Activated naive CD4-positive, alpha-beta T cell treated with anti-CD3 and anti-CD28 coated beads for 36 hours (primary cell): Measurements from ENCODE around the gene ZNF521. TPM values are rescaled to one million over a fixed set of nuclear protein-coding genes. Genes with fewer than 3 reads are reported as not detected.

Experiments used
- CTCF ChIA-PET: fragments of 350-600 bp; sonication (Branson Sonifier 250); formaldehyde crosslinking; loops from one replicate; lab custom pipeline; 2021; ENCODE audit warnings: antibody characterized with exemption; lab: Charles Lee
- DNase-seq: peaks from one replicate; pipeline ENCODE4 v3.0.0-alpha.2; 2020
- H3K27ac Mint-ChIP-seq: one replicate; pipeline ENCODE4 v1.8.0; 2021; ENCODE audit warnings: mild to moderate bottlenecking, mixed read lengths
- H3K27me3 Mint-ChIP-seq: one replicate; pipeline ENCODE4 v1.8.0; 2021; ENCODE audit warnings: low read depth, mixed read lengths
- H3K36me3 Mint-ChIP-seq: one replicate; pipeline ENCODE4 v1.8.0; 2021; ENCODE audit warnings: low read depth, mixed read lengths
- H3K4me1 Mint-ChIP-seq: one replicate; pipeline ENCODE4 v1.8.0; 2021; ENCODE audit warnings: low read depth, mixed read lengths
- H3K4me3 Mint-ChIP-seq: one replicate; pipeline ENCODE4 v1.8.0; 2021; ENCODE audit warnings: mild to moderate bottlenecking, moderate library complexity, mixed read lengths
- H3K9me3 Mint-ChIP-seq: one replicate; pipeline ENCODE4 v1.8.0; 2021; ENCODE audit warnings: mixed read lengths
- intact Hi-C: fragments of 100-400 bp; cut with micrococcal nuclease; formaldehyde crosslinking; loops from one replicate; pipeline ENCODE4 v1.15.1; 2023
- total RNA-seq, 2 experiments: library from RNA; stranded (reverse); gene quantifications; one replicate each; pipeline ENCODE4 v1.2.3, GENCODE V29; 2021

ZNF521 gene
- total RNA-seq, 2 experiments from 2014 or later, result not detected

DNA sequence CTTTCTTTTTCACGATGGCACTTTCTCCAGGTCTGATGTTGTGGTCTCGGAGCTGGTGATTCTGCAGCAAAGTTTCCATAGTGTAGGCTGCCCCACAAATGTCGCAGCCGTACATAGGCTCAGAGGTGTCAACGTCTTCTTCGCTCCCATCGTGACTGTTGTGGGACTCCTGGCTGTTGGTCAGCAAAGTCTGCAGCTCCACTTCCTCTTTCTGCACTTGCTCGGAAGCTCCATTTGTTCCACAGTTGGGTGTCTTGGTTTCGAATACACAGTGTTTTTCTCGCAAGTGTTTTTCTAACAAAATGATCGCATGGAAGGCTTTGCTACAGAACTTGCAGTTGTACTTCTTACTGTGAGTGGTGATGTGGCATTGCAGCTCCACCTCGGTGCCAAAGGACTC lies 126.8 kb downstream of the ZNF521 start:
- CTCF ChIA-PET, result interaction anchor here (0.6 kb wide), 1 partner anchor 97 kb away, joined by 4 read pairs; no protein-coding TSS in a partner anchor
- intact Hi-C loops, result no loop called here
- H3K27ac Mint-ChIP-seq, result no peak overlapping the region

DNA sequence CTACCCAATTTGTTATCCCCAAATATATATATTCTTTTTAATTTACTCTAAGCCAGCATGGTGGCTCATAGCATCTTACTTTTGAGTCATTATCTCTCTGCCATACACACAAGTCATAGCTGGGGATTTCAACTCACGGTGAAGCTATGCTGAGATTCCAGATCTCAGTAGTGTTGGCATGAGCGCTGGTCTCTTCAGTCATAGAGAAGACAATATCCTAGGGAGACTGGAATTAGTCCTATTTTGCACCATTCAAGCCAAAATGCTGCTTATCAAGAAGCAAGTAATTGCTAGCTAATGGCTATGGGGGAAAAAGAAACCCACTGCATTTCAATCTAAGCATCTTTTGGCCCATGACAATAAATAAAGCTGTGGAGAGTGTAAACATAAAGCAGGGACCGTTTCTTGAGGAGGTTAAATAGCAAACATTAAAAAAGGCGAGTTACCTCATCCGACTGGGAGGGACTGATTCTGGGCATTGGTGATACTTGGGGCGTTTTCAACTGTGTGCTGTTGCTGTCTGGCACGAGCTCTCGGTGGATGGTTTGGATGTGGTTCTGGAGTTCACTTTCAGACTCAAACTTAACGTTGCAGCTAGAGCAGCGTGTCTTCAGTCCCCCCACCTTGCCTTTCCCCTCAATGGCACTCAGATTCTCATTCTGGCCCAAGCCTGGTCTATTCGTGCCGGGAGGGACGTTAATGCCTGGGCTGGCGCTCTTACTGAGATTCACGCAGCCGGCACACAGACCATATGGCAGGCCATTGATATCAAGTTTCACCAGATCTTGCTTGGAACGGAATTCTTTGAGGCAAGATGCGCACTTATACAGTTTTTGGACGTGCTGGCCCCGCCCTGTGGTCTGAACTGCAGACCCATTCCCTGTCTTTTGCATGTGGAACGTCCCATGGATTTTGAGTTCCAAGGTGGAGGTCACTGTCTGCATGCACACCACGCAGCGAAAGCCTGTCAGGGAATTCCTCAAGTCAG lies 127.8 kb downstream of the ZNF521 start:
- H3K36me3 Mint-ChIP-seq, result no peaks in the 10 kb centered on the region
- CTCF ChIA-PET, result interaction anchor here (0.6 kb wide), 1 partner anchor 96 kb away, joined by 4 read pairs; no protein-coding TSS in a partner anchor
- H3K4me3 Mint-ChIP-seq, result no peak overlapping the region
- no peaks in the 10 kb centered on the region for H3K27me3 Mint-ChIP-seq
- H3K9me3 Mint-ChIP-seq, result no peaks in the 10 kb centered on the region
- H3K27ac Mint-ChIP-seq, result no peak overlapping the region
- intact Hi-C loops, result no loop called here
- DNase-seq, result no peak
- H3K4me1 Mint-ChIP-seq, result no peaks in the 10 kb centered on the region

More for the DNA sequence above, 126.8 kb downstream of the ZNF521 start:
- Mint-ChIP-seq H3K27me3 (no peaks in the 10 kb centered on the region), H3K36me3 (no peaks in the 10 kb centered on the region), H3K4me3 (no peak overlapping the region), H3K4me1 (no peaks in the 10 kb centered on the region), H3K9me3 (no peaks in the 10 kb centered on the region)
- no peak for DNase-seq

DNA sequence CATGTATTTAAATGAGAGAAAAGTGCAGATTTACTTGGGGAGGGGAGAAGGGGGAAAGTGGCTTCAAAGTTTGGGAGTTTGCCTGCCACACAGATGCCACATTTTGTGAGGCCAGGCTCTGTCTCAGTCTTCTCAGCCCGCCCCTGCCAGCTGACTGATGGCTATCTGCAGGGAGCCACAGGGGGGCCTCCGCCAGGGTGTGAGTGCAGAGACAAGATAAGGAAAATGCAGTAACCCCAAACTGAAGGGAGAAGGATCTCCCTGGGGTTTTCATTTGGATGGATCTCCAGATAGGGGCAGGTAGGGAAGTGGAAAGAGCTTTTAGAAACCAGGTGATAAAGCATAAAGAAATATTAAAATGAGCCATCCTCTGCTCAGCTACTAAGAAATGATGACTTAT lies 128.8 kb downstream of the ZNF521 start:
- no peak overlapping the region for H3K27ac Mint-ChIP-seq
- intact Hi-C loops, result no loop called here
- DNase-seq, result no peak
- CTCF ChIA-PET, result no interaction called here
- no peaks in the 10 kb centered on the region for H3K4me1 Mint-ChIP-seq
- H3K27me3 Mint-ChIP-seq, result no peaks in the 10 kb centered on the region
- no peaks in the 10 kb centered on the region for H3K9me3 Mint-ChIP-seq
- H3K36me3 Mint-ChIP-seq, result no peaks in the 10 kb centered on the region
- H3K4me3 Mint-ChIP-seq, result no peak overlapping the region

DNA sequence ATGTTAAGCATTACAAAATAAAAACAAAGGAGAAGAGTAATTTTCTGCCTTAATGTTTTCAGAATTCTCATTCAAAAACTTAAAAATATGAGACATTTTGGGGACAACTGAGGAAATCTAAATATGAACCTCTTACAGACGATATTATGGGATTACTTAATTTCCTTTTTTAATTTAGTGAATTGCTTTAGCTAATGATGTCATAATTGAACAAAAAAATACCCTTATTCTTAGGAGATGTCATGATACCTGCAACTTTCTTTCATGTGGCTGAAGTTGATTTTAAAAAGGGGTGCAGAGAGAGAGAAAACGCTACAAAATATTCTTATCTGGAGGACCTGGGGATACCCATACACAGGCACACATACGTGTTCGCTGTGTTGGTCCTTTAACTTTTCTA lies 129.3 kb downstream of the ZNF521 start:
- H3K27me3 Mint-ChIP-seq, result no peaks in the 10 kb centered on the region
- H3K4me1 Mint-ChIP-seq, result no peaks in the 10 kb centered on the region
- H3K9me3 Mint-ChIP-seq, result no peaks in the 10 kb centered on the region
- no peak overlapping the region for H3K27ac Mint-ChIP-seq
- DNase-seq, result no peak
- H3K4me3 Mint-ChIP-seq, result no peak overlapping the region
- H3K36me3 Mint-ChIP-seq, result no peaks in the 10 kb centered on the region
- intact Hi-C loops, result no loop called here
- CTCF ChIA-PET, result no interaction called here

DNA sequence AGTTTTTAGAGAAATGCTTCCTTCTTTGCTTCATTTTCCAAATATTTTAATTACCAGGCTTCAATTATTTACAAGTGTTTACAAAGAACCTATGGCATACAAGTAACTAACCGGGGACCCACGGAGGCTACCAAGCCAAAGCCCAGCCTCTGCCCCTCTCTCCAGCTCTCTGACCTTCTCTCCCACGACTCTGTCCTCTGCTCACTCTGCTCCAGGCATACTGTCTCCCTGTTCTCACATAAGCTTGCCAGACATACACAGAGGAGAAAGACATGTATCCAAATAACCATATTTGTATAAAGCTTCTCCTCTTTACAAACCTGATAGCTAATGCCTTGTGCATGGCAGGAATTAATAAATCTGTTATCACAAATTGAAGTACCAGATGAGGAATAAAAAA lies 141.3 kb downstream of the ZNF521 start:
- Mint-ChIP-seq H3K27ac (no peak overlapping the region), H3K36me3 (no peaks in the 10 kb centered on the region), H3K9me3 (no peaks in the 10 kb centered on the region), H3K27me3 (peaks cover 6% of the 10 kb centered on the region), H3K4me1 (no peaks in the 10 kb centered on the region), H3K4me3 (no peak overlapping the region)
- no peak for DNase-seq
- CTCF ChIA-PET, result no interaction called here
- intact Hi-C loops, result no loop called here

DNA sequence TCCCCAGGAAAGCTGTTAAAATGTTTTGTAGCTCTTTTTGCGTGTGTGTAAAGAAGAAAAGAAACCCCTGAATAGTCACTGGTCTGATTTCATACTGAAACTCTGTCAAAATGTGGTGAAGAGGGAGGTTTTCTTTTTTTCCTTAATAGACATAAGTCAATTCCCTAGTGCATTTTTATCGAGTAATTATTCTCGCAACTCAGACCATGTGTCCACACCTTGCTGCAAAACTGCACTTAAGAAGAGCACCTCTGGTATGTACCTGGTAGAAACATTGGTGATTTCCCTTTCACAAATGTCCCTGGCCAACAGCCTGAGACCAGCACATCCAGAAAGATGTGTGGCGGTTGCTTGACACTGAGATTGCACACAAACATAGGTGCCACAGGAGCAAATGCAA lies 159.9 kb downstream of the ZNF521 start:
- H3K4me1 Mint-ChIP-seq, result no peaks in the 10 kb centered on the region
- no peaks in the 10 kb centered on the region for H3K27me3 Mint-ChIP-seq
- no peak overlapping the region for H3K4me3 Mint-ChIP-seq
- no peaks in the 10 kb centered on the region for H3K36me3 Mint-ChIP-seq
- no peak for DNase-seq
- CTCF ChIA-PET, result no interaction called here
- intact Hi-C loops, result loop anchor here (2.0 kb wide), 1 partner anchor 65 kb away; no protein-coding TSS in a partner anchor
- no peaks in the 10 kb centered on the region for H3K9me3 Mint-ChIP-seq
- no peak overlapping the region for H3K27ac Mint-ChIP-seq

DNA sequence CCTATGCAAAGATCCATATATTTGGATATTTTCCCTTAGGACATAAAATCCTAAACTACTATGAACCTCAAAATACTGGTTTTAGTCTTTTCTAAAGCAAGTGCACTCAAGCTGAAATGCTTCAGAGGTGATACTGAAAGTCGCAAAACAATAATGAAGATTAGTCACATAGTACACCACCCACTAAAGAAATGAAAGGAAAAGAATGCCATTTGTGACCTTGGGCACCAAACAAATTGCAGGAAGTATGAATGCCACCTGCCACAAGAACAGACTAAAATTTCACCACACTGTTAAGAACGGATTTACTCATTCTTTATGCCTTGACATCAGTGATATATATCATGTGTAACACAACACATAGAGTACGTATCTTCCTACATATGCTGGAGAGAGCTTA lies 161.5 kb downstream of the ZNF521 start:
- Mint-ChIP-seq H3K4me3 (no peak overlapping the region), H3K4me1 (no peaks in the 10 kb centered on the region), H3K27me3 (no peaks in the 10 kb centered on the region), H3K36me3 (no peaks in the 10 kb centered on the region), H3K9me3 (no peaks in the 10 kb centered on the region), H3K27ac (no peak overlapping the region)
- CTCF ChIA-PET, result interaction anchor here (0.7 kb wide), 1 partner anchor 778 kb away, joined by 3 read pairs; no protein-coding TSS in a partner anchor
- intact Hi-C loops, result no loop called here
- no peak for DNase-seq

DNA sequence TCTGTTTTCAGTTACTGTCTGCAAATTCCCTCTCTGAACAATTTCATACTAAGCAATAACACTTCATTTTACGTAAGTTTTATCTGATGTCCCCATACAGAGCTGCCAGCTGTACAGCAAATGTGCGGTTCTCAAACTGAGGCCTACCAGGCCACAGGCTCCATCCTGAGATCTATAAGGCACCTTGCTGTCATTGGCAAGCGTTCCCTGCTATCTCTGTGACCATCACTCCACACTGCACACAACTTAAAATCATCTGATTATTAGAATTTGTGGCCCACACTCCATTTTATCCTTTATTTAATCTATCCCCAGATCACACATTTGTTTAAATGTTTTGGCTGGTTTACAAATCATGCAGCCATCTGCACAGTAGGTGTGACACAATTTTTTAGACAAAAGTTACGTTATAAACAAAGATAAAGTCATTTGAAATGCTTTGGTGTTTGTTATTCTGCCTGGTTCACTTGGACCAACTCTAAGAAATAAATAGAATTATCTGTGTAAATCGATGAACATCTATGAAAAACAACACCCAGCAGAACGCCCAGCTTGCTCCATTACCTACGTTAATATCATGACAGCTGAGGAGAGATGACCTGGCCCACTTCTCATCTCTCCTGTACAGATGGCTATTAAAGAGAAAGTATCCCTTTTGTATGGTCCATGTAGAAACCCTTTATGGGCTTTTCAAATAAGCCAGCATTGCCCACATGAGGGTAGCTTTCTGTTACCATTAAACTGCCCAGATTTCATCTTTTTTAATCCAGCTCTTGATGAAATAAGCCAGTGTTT lies 162.4 kb downstream of the ZNF521 start:
- Mint-ChIP-seq H3K4me3 (no peak overlapping the region), H3K36me3 (no peaks in the 10 kb centered on the region), H3K4me1 (no peaks in the 10 kb centered on the region), H3K9me3 (no peaks in the 10 kb centered on the region), H3K27me3 (no peaks in the 10 kb centered on the region), H3K27ac (no peak overlapping the region)
- CTCF ChIA-PET, result interaction anchor here (0.6 to 1.0 kb wide), 2 partner anchors 40 to 701 kb away, joined by 3 read pairs; no protein-coding TSS in a partner anchor
- DNase-seq, result no peak
- intact Hi-C loops, result no loop called here

DNA sequence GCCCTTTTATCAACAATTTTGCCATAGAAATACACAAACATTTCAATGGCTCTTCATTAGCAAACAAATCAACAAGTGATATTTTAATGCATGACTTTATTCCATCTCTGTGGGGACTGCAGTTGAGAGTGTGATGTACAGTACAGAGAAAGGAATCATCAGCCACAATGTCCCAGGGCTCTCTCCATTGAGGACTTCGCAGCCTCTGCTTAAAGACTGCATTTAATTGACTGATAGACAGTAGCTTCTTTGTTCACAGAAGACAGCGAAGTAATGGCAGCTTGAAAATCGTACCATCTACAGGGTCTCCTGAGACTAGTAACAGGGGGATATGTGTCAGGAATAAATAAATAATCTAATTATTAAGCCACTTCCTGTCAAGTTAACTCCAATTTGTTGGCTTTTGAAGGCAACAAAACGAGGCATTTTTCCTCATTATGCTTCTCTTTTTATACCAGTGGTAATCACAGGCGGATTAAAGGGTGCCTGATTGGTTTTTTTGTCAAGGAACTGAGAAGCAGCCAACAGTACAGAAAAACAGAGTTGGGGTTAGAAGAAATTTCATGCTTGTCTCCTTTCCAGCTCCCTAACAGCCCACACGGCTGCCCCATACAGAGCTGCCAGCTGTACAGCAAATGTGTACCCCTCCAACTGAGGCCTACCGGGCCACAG lies 164.3 kb downstream of the ZNF521 start:
- Mint-ChIP-seq H3K27me3 (no peaks in the 10 kb centered on the region), H3K9me3 (no peaks in the 10 kb centered on the region), H3K27ac (no peak overlapping the region), H3K4me1 (no peaks in the 10 kb centered on the region), H3K36me3 (no peaks in the 10 kb centered on the region), H3K4me3 (no peak overlapping the region)
- no peak for DNase-seq
- intact Hi-C loops, result no loop called here
- CTCF ChIA-PET, result no interaction called here

DNA sequence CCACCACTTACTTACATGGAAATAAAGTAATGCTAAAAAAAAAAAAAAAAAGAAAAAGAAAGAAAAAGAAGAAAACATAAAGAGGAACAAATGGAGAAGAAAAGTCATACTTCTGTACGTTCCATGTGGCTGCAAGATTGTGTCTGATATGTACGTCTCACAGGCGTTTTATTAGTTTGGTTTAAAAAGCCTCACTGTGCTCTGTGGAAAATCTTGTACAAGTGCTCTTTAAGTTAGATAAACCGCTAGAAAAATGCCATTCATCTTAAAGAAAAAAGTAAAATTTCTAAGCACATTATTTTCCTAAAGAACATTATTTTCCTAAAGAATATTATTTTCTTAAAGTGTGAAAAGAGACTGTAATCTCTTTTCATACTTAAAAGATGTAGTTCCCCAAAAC lies 165.1 kb downstream of the ZNF521 start:
- CTCF ChIA-PET, result no interaction called here
- Mint-ChIP-seq H3K4me3 (no peak overlapping the region), H3K4me1 (no peaks in the 10 kb centered on the region), H3K27ac (no peak overlapping the region), H3K9me3 (no peaks in the 10 kb centered on the region), H3K27me3 (no peaks in the 10 kb centered on the region), H3K36me3 (no peaks in the 10 kb centered on the region)
- intact Hi-C loops, result no loop called here
- no peak for DNase-seq

DNA sequence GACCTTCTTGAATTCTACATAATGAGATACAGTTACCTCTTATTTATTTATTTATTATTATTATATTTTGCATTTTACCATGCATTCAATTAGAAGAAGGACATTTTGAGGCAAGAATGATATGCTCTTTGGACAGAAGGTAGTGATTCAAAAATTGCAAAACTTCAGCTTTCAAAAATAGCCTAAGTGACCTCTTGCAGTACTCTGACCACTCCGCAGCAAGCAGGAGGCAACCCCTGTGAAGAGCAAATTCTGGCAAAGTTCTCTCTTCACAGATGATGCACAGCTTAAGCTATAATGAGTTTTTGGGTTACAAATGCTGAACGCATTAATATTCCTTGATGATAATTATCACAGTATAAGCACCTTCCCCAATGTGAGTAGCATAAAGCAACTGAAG lies 170.0 kb downstream of the ZNF521 start:
- Mint-ChIP-seq H3K4me3 (no peak overlapping the region), H3K36me3 (no peaks in the 10 kb centered on the region), H3K27ac (no peak overlapping the region), H3K27me3 (no peaks in the 10 kb centered on the region), H3K9me3 (no peaks in the 10 kb centered on the region), H3K4me1 (no peaks in the 10 kb centered on the region)
- no peak for DNase-seq
- intact Hi-C loops, result no loop called here
- CTCF ChIA-PET, result no interaction called here

DNA sequence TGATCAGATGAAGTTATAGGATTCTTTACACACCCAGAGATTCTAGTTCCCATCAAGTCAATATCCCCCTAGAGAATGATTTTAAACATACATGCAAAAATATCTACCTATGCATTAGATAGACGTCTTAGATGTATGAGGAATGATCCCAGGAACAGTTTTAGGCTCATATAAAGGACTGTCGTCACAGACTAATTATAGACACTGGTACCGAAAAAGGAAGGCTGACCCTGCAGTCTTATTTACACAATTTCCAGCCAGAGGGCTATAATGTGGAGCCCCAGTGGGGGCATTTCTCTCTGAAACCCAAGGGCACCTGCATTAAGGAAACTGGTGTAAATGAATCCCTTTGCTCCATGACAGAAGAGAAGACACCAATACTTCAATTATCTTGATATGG lies 170.4 kb downstream of the ZNF521 start:
- no peaks in the 10 kb centered on the region for H3K36me3 Mint-ChIP-seq
- no peak for DNase-seq
- H3K27me3 Mint-ChIP-seq, result no peaks in the 10 kb centered on the region
- H3K4me1 Mint-ChIP-seq, result no peaks in the 10 kb centered on the region
- no peak overlapping the region for H3K4me3 Mint-ChIP-seq
- CTCF ChIA-PET, result no interaction called here
- no peaks in the 10 kb centered on the region for H3K9me3 Mint-ChIP-seq
- H3K27ac Mint-ChIP-seq, result no peak overlapping the region
- intact Hi-C loops, result no loop called here
